ENCODE measurements around the gene CELF1.

CELF1 gene

GRCh38 chr11:47587723-47588326 is 34.9 kb upstream of the CELF1 start:
- no peak for TF ChIP-seq CTCF (IDR thresholded peaks at IDR 0.05; ENCODE audit: low read depth, low read length, missing control alignments)
- in situ Hi-C loops (cut with HindIII; ENCODE audit: low sequenced_read_pairs): no loop called here
- no peak for DNase-seq (ENCODE audit: low read depth)
- no peak overlapping the region for H3K4me3 ChIP-seq (ENCODE audit: low read depth, low read length)

GRCh38 chr11:47587039-47587716 is 34.2 kb upstream of the CELF1 start:
- TF ChIP-seq CTCF (IDR thresholded peaks at IDR 0.05; ENCODE audit: low read depth, low read length, missing control alignments): no peak
- in situ Hi-C loops (cut with HindIII; ENCODE audit: low sequenced_read_pairs): no loop called here
- no peak for DNase-seq (ENCODE audit: low read depth)
- no peak overlapping the region for H3K4me3 ChIP-seq (ENCODE audit: low read depth, low read length)

DNA sequence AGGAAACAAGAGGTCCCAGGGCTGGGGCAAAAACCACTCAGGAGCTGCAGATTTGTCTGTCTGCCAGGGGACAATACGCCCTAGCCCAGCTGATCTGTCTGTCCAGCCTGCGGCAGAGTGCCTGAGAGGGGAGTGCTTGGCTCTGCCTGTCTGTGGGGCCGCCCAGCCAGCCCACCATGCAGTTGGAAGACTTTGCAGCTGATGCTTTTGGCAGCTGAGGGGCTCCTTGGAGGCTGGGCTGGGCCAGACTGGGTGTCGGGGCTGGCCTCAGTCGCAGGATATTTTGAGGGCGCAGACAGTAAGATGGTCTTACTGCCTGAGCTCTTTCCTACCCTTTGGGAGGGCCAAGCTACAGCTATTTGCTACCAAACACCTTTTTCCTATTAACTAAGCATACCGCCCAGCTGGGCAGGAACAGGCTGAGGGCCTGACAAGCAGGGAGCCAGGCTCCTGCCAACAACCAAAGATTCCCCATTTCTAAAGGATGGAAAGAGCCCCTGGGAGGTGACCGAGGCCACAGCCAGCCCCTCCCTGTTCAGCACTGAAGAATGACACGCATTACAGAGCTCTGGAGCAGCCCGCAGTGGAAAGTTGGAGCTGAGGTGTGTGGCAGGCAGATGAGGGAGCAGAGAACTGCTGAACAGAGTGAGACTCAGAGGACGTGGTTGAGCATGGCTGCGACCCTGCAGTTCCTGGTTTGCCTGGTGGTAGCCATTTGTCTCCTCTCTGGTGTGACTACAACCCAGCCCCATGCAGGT is 33.3 kb upstream of the CELF1 start, which contains the start of gene FAM180B:
FAM180B (plus strand) TSS at position 581 of the 758 bp plus-strand sequence; CDS start at position 672, 91 bp downstream.
- H3K4me3 ChIP-seq (ENCODE audit: low read depth, low read length): no peak within 1 kb of the TSS
- in situ Hi-C loops (cut with HindIII; ENCODE audit: low sequenced_read_pairs): no loop called here
- TF ChIP-seq CTCF (IDR thresholded peaks at IDR 0.05; ENCODE audit: low read depth, low read length, missing control alignments): no peak
- DNase-seq (ENCODE audit: low read depth): no peak

DNA sequence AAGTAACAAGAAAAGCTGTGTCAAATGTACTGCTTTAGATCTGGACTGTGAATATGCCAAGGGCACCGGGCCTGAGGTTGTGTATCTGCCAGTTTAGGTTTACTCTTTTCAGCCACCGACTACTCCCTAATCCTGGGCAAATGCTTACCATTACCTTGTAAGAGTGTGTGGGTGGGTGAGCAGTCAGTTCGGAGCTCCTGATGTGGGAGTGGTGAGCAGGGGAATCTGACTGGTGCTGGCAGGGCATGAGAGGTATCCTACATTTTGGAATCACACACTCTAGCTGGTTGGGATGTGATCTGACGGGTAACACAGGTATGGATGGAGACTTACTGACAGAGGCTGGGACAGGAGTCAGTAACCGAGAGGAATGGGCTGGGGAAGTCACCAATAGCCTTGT is 30.9 kb upstream of the CELF1 start:
- in situ Hi-C loops (cut with HindIII; ENCODE audit: low sequenced_read_pairs): no loop called here
- H3K4me3 ChIP-seq (ENCODE audit: low read depth, low read length): no peak overlapping the region
- TF ChIP-seq CTCF (IDR thresholded peaks at IDR 0.05; ENCODE audit: low read depth, low read length, missing control alignments): no peak
- no peak for DNase-seq (ENCODE audit: low read depth)

DNA sequence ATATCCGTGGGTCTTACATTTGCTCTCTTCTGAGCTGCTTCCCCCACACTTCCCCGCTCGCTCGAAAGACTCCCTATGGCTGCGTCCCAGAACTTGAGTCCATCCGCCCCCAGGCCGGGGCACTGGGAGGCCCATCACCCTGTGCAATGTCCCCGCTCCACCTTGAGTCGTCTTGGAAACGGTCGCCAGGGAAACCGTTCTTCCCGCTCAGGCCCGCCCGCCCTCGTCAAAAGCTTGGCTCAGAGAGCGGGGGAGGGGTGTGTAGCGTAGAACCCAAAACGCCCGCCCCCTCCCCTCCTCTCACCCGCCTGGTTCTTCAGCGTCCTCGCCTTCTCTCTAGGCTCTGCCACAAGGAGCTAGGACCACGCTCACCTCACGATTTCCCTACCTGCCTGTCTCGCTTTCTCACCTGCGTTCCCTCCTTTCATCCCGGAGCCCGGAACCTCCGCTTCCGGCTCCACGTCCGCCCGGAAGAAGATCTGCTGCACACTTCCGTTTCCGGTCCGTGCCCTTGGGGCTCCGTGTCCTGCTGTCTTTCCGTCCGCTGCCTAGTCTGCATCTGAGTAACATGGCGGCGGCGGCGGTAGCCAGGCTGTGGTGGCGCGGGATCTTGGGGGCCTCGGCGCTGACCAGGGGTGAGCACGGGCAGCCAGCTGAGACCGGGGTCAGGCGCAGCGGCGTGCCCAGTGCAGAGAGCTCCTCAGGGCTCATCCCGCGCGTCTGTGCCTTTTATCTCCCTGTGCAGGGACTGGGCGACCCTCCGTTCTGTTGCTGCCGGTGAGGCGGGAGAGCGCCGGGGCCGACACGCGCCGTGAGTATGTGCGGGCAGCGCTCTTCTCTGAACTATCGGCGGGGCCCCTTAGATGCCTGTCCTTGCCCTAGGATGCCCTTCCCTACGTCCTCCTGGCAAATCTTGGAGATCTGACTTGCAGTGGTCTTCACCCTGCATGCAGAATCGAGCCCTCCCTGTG is 25.9 kb upstream of the CELF1 start, which contains the start of the genes KBTBD4 and NDUFS3:
KBTBD4 (minus strand) TSS at position 447 of the 971 bp plus-strand sequence; CDS start at position 428, 19 bp downstream.
NDUFS3 (plus strand) TSS at position 551 of the 971 bp plus-strand sequence; CDS start at position 569, 18 bp downstream.
- H3K4me3 ChIP-seq (ENCODE audit: low read depth, low read length): peak within 1 kb of the TSS; percentile 86
- peak; percentile 78 for DNase-seq (ENCODE audit: low read depth)
- in situ Hi-C loops (cut with HindIII; ENCODE audit: low sequenced_read_pairs): loop anchor here (5.0 kb wide), 1 partner anchor 33 kb away; no protein-coding TSS in a partner anchor
- no peak for TF ChIP-seq CTCF (IDR thresholded peaks at IDR 0.05; ENCODE audit: low read depth, low read length, missing control alignments)

Data from astrocyte of the cerebellum (primary cell).